ENCODE results near the gene SERGEF. TPM values are rescaled to one million over a fixed set of nuclear protein-coding genes. Genes with fewer than 3 reads are reported as not detected.

Gene SERGEF
- total RNA-seq, 1 experiment from 2014 or later: 31.4 TPM

- Histone ChIP-seq H2BK20ac (ENCODE audit: low read depth, low read length, poor library complexity, severe bottlenecking) (no peak overlapping the region), H3K23me2 (ENCODE audit: insufficient read length, low read depth, low read length, poor library complexity, severe bottlenecking) (no peaks in the 10 kb centered on the region), H3K79me1 (ENCODE audit: insufficient read depth, low read depth, low read length, poor library complexity, severe bottlenecking) (no peaks in the 10 kb centered on the region), H3K27ac (ENCODE audit: insufficient read length, low read depth, low read length) (no peak overlapping the region), H3K9ac (ENCODE audit: extremely low read depth, insufficient read length, low read length) (no peak overlapping the region), H2BK5ac (ENCODE audit: insufficient read length, low read length) (no peak overlapping the region), H4K91ac (ENCODE audit: insufficient read length, low read depth, low read length) (no peak overlapping the region), H4K8ac (replicated peaks; ENCODE audit: insufficient read length, low read depth, low read length) (no peak overlapping the region), H3T11ph (ENCODE audit: low read length) (no peak overlapping the region), H3K18ac (ENCODE audit: insufficient read length, low read depth, low read length) (no peak overlapping the region), H2BK12ac (ENCODE audit: insufficient read length, low read depth, low read length) (no peak overlapping the region), H2BK15ac (ENCODE audit: low read depth, low read length) (no peak overlapping the region), H3K4me1 (ENCODE audit: insufficient read depth, low read length) (no peaks in the 10 kb centered on the region), H3K4ac (ENCODE audit: low read depth, low read length) (no peak overlapping the region), H2AK5ac (ENCODE audit: insufficient read length, low read length) (no peak overlapping the region), H4K5ac (ENCODE audit: insufficient read length, low read depth, low read length) (no peak overlapping the region), H3K79me2 (ENCODE audit: insufficient read depth, low read length) (no peaks in the 10 kb centered on the region), H3K27me3 (ENCODE audit: insufficient read depth, low read length) (no peaks in the 10 kb centered on the region), H3K4me2 (ENCODE audit: insufficient read depth, insufficient read length, low read length) (no peak overlapping the region), H3K14ac (ENCODE audit: insufficient read depth, low read length) (no peak overlapping the region), H4K20me1 (ENCODE audit: control insufficient read depth, insufficient read depth, insufficient read length) (no peaks in the 10 kb centered on the region), H2AFZ (ENCODE audit: low read length) (no peak overlapping the region), H3K56ac (ENCODE audit: insufficient read length, low read depth, low read length) (no peak overlapping the region), H2BK120ac (ENCODE audit: low read depth, low read length, poor library complexity, severe bottlenecking) (no peak overlapping the region), H3K9me3 (ENCODE audit: control insufficient read depth, low read depth, low read length) (no peaks in the 10 kb centered on the region), H3K23ac (ENCODE audit: insufficient read length, low read depth, low read length) (no peak overlapping the region)
- Mint-ChIP-seq H3K9me3 (no peaks in the 10 kb centered on the region), H3K4me3 (no peak overlapping the region), H3K36me3 (ENCODE audit: insufficient read depth in 1 of 3, low read depth in 3 of 3) (no peaks in the 10 kb centered on the region), H3K27ac (no peak overlapping the region), H3K4me1 (peaks cover 4 to 5% of the 10 kb centered on the region in 2 experiments; a peak in 3 of 4 replicates), H3K27me3 (ENCODE audit: low read depth) (peaks cover 1% of the 10 kb centered on the region)
- DNase-seq: no peak
- WGBS (ENCODE audit: extremely low coverage, insufficient read length, low lambda C conversion rate): no CpG with 5 or more reads among the region's 17 CpGs
- TF ChIP-seq CTCF (conservative IDR thresholded peaks at IDR 0.05): no peak
Observed at GRCh38 chr11:17771415-17771814, 241.4 kb downstream of the SERGEF start.
